Measurements from ENCODE around the gene SIX5.

SIX5 gene

GRCh38 chr19:45785781-45786532 is 16.9 kb upstream of the SIX5 start:
- no peak for TF ChIP-seq CTCF (IDR thresholded peaks at IDR 0.05; ENCODE audit: borderline replicate concordance, control extremely low read depth, extremely low read depth, insufficient read depth, missing control alignments)
- no peak for DNase-seq (ENCODE audit: low spot score)
- in situ Hi-C loops (cut with MboI; ENCODE audit: low sequenced_read_pairs, unreplicated experiment): no loop called here

GRCh38 chr19:45785097-45785496 is 16.0 kb upstream of the SIX5 start:
- no peak for DNase-seq (ENCODE audit: low spot score)
- no peak for TF ChIP-seq CTCF (IDR thresholded peaks at IDR 0.05; ENCODE audit: borderline replicate concordance, control extremely low read depth, extremely low read depth, insufficient read depth, missing control alignments)
- in situ Hi-C loops (cut with MboI; ENCODE audit: low sequenced_read_pairs, unreplicated experiment): no loop called here

- no peak for TF ChIP-seq CTCF (IDR thresholded peaks at IDR 0.05; ENCODE audit: borderline replicate concordance, control extremely low read depth, extremely low read depth, insufficient read depth, missing control alignments)
- no peak for DNase-seq (ENCODE audit: low spot score)
- in situ Hi-C loops (cut with MboI; ENCODE audit: low sequenced_read_pairs, unreplicated experiment): no loop called here
These were observed 15.0 kb upstream of the SIX5 start for GRCh38 chr19:45784096-45784495.

GRCh38 chr19:45782820-45783785 is 14.1 kb upstream of the SIX5 start:
- no peak for TF ChIP-seq CTCF (IDR thresholded peaks at IDR 0.05; ENCODE audit: borderline replicate concordance, control extremely low read depth, extremely low read depth, insufficient read depth, missing control alignments)

GRCh38 chr19:45782162-45782691 is 13.2 kb upstream of the SIX5 start, which contains the start of gene DMPK:
TSS of gene DMPK (minus strand) at chr19:45782490. CDS start at chr19:45782352, 138 bp downstream.
- TF ChIP-seq CTCF (IDR thresholded peaks at IDR 0.05; ENCODE audit: borderline replicate concordance, control extremely low read depth, extremely low read depth, insufficient read depth, missing control alignments): no peak
- in situ Hi-C loops (cut with MboI; ENCODE audit: low sequenced_read_pairs, unreplicated experiment): no loop called here
- DNase-seq (ENCODE audit: low spot score): no peak

More at GRCh38 chr19:45782820-45783785, 14.1 kb upstream of the SIX5 start:
- DNase-seq (ENCODE audit: low spot score): no peak
- in situ Hi-C loops (cut with MboI; ENCODE audit: low sequenced_read_pairs, unreplicated experiment): no loop called here

All from GM13976 (cell line).